ENCODE data around the gene AMFR.

AMFR gene

GRCh38 chr16:56355221-56355620, 70.1 kb downstream of the AMFR start:
- no peak overlapping the region for H3K27ac ChIP-seq
- no peak for TF ChIP-seq CTCF (conservative IDR thresholded peaks at IDR 0.05)

- no peak for TF ChIP-seq CTCF (conservative IDR thresholded peaks at IDR 0.05)
- H3K27ac ChIP-seq = no peak overlapping the region
Observed at GRCh38 chr16:56354746-56355145, 70.6 kb downstream of the AMFR start.

- TF ChIP-seq CTCF (conservative IDR thresholded peaks at IDR 0.05) = no peak
- no peak overlapping the region for H3K27ac ChIP-seq
Observed at GRCh38 chr16:56354016-56354415, 71.3 kb downstream of the AMFR start.

GRCh38 chr16:56353054-56353921, 72.1 kb downstream of the AMFR start:
- no peak overlapping the region for H3K27ac ChIP-seq
- no peak for TF ChIP-seq CTCF (conservative IDR thresholded peaks at IDR 0.05)

GRCh38 chr16:56352351-56353053, 72.8 kb downstream of the AMFR start:
- no peak overlapping the region for H3K27ac ChIP-seq
- TF ChIP-seq CTCF (conservative IDR thresholded peaks at IDR 0.05) = no peak

- H3K27ac ChIP-seq = no peak overlapping the region
- TF ChIP-seq CTCF (conservative IDR thresholded peaks at IDR 0.05) = no peak
Observed at GRCh38 chr16:56351481-56351880, 73.9 kb downstream of the AMFR start.

- TF ChIP-seq CTCF (conservative IDR thresholded peaks at IDR 0.05) = no peak
- no peak overlapping the region for H3K27ac ChIP-seq
Observed at GRCh38 chr16:56350491-56351405, 74.6 kb downstream of the AMFR start.
